GM12878 (cell line): Measurements from ENCODE around the gene ADK. TPM values are rescaled to one million over a fixed set of nuclear protein-coding genes. Genes with fewer than 3 reads are reported as not detected.

Experiments
- FOXM1 ChIP-seq: IDR thresholded peaks from 2 replicates; pipeline ENCODE4 v1.6.1; 2012; ENCODE audit warnings: low read depth, mild to moderate bottlenecking, inconsistent platforms, low read length, moderate library complexity
- KAT2A ChIP-seq: conservative IDR thresholded peaks from 2 replicates; pipeline ENCODE4 v1.6.1; 2011; ENCODE audit warnings: low read depth, low read length; ENCODE audit not compliant: control insufficient read depth
- MXI1 ChIP-seq: fragments of 150-350 bp; IDR thresholded peaks from 2 replicates; pipeline ENCODE4 v1.6.1; 2011; ENCODE audit warnings: low read depth, mild to moderate bottlenecking, inconsistent platforms, low read length, improper control_type of control experiment
- NBN ChIP-seq: fragments of 450-650 bp; IDR thresholded peaks from 2 replicates; pipeline ENCODE4 v1.6.1; 2016
- NR2C1 ChIP-seq: fragments of 450-650 bp; IDR thresholded peaks from 2 replicates; pipeline ENCODE4 v1.6.1; 2017; ENCODE audit warnings: antibody characterized with exemption, mild to moderate bottlenecking, moderate library complexity
- NR2C2 ChIP-seq: IDR thresholded peaks from 2 replicates; pipeline ENCODE4 v1.6.1; 2011; ENCODE audit warnings: borderline replicate concordance, low read depth; ENCODE audit not compliant: control insufficient read depth, insufficient read length
- REST ChIP-seq: IDR thresholded peaks from 2 replicates; pipeline ENCODE4 v1.6.1; 2012; ENCODE audit warnings: mild to moderate bottlenecking, low read depth, low read length
- SIN3A ChIP-seq: IDR thresholded peaks from 2 replicates; pipeline ENCODE4 v1.6.1; 2012; ENCODE audit warnings: low read depth, low read length, improper control_type of control experiment
- SREBF1 ChIP-seq: IDR thresholded peaks from 2 replicates; pipeline ENCODE4 v1.6.1; 2012; ENCODE audit warnings: mild to moderate bottlenecking, low read length
- TBL1XR1 ChIP-seq: IDR thresholded peaks from 2 replicates; pipeline ENCODE4 v1.6.1; 2012; ENCODE audit warnings: low read depth, low read length, improper control_type of control experiment
- ZBTB40 ChIP-seq: fragments of 450-650 bp; IDR thresholded peaks from 2 replicates; pipeline ENCODE4 v1.6.1; 2016; ENCODE audit warnings: mild to moderate bottlenecking, moderate library complexity, borderline replicate concordance
- ZNF207 ChIP-seq: fragments of 450-650 bp; IDR thresholded peaks from 2 replicates; pipeline ENCODE4 v1.6.1; 2014; ENCODE audit warnings: antibody characterized with exemption, mild to moderate bottlenecking, borderline replicate concordance
- polyA plus RNA-seq, 11 experiments: library from polyadenylated mRNA; depleted of rRNA in 4 of 11; unstranded in 6 of 11; stranded (reverse) in 5 of 11; fragments of >200 nt; fragmentation: Nextera tagmentation in 4 of 11; fragmentation: Illumina TruSeq in 1 of 11; extraction: Ambion mirVana in 4 of 11; extraction: Trizol in 1 of 11; gene quantifications; 1 replicate in 1 of 11; 2 replicates in 10 of 11; pipeline versions ENCODE4 v1.2.1 to v1.2.3, GENCODE V29; 2011 to 2016; ENCODE audit warnings: inconsistent platforms in 2 of 11, missing spikeins in 2 of 11, low read depth in 1 of 11
- total RNA-seq, 4 experiments: library from RNA; depleted of rRNA in 3 of 4; stranded (reverse); fragments of >200 nt in 3 of 4; fragmentation: Illumina TruSeq in 1 of 4; extraction: Trizol in 1 of 4; gene quantifications; 2 replicates each; pipeline versions ENCODE4 v1.2.1 to v1.2.3, GENCODE V29; 2013 to 2021
- TF ChIP-seq, protein P1 (sequence below): fragments of 450-650 bp; IDR thresholded peaks from 2 replicates; pipeline ENCODE4 v1.6.1; 2018; ENCODE audit warnings: borderline replicate concordance, mild to moderate bottlenecking; ENCODE audit not compliant: partially characterized antibody
- TF ChIP-seq, protein P2 (sequence below): fragments of 450-650 bp; IDR thresholded peaks from 2 replicates; pipeline ENCODE4 v1.6.1; 2018; ENCODE audit warnings: mild to moderate bottlenecking, low read depth, moderate library complexity; ENCODE audit not compliant: partially characterized antibody
- TF ChIP-seq, protein P3 (sequence below): IDR thresholded peaks from 2 replicates; pipeline ENCODE4 v1.6.1; 2011; ENCODE audit warnings: low read depth, mild to moderate bottlenecking, low read length, moderate library complexity, borderline replicate concordance; ENCODE audit errors: extremely low read depth

ADK gene
- total and polyA plus RNA-seq, 10 of the 15 experiments (the other 5 are each of a cell fraction or from before 2014, with no cell fraction given), result 42.0 to 151 (median 81.6) TPM

GRCh38 chr10:74150204-74150989 is 624 bp upstream of the ADK start, which contains the start of gene AP3M1 (continued):
- TF ChIP-seq, protein P1, sequence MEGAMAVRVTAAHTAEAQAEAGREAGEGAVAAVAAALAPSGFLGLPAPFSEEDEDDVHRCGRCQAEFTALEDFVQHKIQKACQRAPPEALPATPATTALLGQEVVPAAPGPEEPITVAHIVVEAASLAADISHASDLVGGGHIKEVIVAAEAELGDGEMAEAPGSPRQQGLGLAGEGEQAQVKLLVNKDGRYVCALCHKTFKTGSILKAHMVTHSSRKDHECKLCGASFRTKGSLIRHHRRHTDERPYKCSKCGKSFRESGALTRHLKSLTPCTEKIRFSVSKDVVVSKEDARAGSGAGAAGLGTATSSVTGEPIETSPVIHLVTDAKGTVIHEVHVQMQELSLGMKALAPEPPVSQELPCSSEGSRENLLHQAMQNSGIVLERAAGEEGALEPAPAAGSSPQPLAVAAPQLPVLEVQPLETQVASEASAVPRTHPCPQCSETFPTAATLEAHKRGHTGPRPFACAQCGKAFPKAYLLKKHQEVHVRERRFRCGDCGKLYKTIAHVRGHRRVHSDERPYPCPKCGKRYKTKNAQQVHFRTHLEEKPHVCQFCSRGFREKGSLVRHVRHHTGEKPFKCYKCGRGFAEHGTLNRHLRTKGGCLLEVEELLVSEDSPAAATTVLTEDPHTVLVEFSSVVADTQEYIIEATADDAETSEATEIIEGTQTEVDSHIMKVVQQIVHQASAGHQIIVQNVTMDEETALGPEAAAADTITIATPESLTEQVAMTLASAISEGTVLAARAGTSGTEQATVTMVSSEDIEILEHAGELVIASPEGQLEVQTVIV, result no peak
- TF ChIP-seq MXI1 (no peak; the same call in 1 of the 2 replicates), NR2C2 (no peak), NR2C1 (no peak), FOXM1 (no peak), SIN3A (peak; percentile 70), ZBTB40 (peak; percentile 44; the same call in 1 of the 2 replicates), NBN (peak; percentile 79; the same call in 1 of the 2 replicates), REST (no peak), TBL1XR1 (no peak), ZNF207 (peak; percentile 76; the same call in 1 of the 2 replicates), KAT2A (no peak), SREBF1 (no peak)
- TF ChIP-seq, protein P2, sequence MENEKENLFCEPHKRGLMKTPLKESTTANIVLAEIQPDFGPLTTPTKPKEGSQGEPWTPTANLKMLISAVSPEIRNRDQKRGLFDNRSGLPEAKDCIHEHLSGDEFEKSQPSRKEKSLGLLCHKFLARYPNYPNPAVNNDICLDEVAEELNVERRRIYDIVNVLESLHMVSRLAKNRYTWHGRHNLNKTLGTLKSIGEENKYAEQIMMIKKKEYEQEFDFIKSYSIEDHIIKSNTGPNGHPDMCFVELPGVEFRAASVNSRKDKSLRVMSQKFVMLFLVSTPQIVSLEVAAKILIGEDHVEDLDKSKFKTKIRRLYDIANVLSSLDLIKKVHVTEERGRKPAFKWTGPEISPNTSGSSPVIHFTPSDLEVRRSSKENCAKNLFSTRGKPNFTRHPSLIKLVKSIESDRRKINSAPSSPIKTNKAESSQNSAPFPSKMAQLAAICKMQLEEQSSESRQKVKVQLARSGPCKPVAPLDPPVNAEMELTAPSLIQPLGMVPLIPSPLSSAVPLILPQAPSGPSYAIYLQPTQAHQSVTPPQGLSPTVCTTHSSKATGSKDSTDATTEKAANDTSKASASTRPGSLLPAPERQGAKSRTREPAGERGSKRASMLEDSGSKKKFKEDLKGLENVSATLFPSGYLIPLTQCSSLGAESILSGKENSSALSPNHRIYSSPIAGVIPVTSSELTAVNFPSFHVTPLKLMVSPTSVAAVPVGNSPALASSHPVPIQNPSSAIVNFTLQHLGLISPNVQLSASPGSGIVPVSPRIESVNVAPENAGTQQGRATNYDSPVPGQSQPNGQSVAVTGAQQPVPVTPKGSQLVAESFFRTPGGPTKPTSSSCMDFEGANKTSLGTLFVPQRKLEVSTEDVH, result peak; percentile 46
- TF ChIP-seq, protein P3, sequence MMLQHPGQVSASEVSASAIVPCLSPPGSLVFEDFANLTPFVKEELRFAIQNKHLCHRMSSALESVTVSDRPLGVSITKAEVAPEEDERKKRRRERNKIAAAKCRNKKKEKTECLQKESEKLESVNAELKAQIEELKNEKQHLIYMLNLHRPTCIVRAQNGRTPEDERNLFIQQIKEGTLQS, result no peak
